HG02763 (cell line): ENCODE measurements around the gene FXR2.

Experiments
- ATAC-seq: cut with Tn5 transposase; IDR thresholded peaks from one replicate; pipeline ENCODE4 v1.9.1; 2021; ENCODE audit warnings: mild to moderate bottlenecking, moderate library complexity; ENCODE audit not compliant: unreplicated experiment

Gene FXR2

GRCh38 chr17:7573324-7574080, 41.2 kb downstream of the FXR2 start:
- ATAC-seq, result no peak

DNA sequence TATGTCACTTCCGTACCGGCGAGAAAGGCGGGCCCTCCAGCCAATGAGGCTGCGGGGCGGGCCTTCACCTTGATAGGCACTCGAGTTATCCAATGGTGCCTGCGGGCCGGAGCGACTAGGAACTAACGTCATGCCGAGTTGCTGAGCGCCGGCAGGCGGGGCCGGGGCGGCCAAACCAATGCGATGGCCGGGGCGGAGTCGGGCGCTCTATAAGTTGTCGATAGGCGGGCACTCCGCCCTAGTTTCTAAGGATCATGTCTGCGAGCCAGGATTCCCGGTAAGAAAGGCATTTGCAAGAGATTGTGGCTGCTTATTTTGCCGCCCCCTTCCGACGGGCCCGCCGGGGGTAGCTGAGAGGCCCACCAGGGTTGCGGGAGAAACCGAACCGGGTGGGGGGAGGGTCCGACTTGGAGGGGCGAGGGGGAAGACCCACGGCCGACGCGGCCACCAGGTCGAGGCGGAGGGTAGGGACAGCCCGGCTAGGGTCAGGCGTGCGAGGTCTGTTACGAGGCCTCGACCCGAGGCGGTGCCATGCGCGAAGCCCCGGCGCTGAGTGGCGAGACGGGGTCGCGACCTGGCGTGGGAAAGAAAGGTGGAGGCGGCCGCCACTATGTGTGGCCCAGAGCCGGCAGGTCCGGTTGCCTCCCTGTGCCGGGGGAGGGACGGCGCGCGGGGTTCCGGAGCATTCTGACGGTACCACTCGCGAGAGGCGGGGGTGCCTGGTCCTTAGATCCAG, 41.9 kb downstream of the FXR2 start:
- ATAC-seq, result peak; percentile 4

DNA sequence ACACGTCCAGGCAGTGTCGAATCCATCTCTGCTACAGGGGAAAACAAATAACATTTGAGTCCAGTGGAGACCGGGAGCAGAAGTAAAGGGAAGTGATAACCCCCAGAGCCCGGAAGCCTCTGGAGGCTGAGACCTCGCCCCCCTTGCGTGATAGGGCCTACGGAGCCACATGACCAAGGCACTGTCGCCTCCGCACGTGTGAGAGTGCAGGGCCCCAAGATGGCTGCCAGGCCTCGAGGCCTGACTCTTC, 42.4 kb downstream of the FXR2 start:
- ATAC-seq, result peak; percentile 90

DNA sequence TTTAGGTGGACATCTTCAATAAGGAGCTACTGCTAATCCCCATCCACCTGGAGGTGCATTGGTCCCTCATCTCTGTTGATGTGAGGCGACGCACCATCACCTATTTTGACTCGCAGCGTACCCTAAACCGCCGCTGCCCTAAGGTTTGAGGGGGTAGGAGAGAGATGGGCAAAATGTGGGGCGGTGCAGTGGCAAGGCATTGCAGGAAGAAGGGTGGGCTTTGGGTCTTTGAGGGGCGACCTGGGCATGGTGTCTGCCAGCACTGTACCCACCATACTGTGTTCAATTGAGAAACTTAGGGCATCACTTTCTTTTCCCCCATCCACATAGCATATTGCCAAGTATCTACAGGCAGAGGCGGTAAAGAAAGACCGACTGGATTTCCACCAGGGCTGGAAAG, 44.3 kb downstream of the FXR2 start:
- ATAC-seq, result no peak

- no peak for ATAC-seq
Observed at GRCh38 chr17:7569571-7569970, 45.1 kb downstream of the FXR2 start.

DNA sequence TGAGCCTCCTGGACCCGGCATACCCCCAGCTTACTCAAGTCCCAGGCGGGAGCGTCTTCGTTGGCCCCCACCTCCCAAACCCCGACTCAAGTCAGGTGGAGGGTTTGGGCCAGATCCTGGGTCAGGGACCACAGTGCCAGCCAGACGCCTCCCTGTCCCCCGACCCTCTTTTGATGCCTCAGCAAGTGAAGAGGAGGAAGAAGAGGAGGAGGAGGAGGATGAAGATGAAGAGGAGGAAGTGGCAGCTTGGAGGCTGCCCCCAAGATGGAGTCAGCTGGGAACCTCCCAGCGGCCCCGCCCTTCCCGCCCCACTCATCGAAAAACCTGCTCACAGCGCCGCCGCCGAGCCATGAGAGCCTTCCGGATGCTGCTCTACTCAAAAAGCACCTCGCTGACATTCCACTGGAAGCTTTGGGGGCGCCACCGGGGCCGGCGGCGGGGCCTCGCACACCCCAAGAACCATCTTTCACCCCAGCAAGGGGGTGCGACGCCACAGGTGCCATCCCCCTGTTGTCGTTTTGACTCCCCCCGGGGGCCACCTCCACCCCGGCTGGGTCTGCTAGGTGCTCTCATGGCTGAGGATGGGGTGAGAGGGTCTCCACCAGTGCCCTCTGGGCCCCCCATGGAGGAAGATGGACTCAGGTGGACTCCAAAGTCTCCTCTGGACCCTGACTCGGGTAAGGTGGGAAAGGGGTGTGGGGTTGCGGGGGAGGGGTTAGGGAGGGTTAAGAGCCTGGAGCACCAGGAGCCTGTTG, 51.4 kb downstream of the FXR2 start:
- ATAC-seq, result no peak

DNA sequence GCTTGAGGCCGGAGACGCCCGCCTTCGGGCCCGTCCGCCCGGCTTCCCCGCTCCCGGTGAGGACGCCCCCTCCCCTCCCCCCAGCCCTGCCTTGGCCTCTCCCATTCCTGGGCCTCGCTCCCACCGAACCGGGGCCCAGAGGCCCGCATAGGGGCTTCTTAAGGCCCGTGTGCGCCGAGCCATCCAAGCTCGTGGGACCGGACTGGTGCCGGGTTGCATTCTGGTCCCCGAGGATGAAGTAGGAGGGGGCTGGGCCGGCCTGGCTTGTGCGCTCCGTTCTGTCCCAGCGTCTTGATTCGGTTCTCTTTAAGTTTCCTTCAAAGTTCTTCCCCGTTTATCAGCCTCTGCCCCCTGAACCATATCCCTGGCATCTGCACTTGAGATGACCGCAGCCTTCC, 52.5 kb downstream of the FXR2 start:
- peak; percentile 7 for ATAC-seq

DNA sequence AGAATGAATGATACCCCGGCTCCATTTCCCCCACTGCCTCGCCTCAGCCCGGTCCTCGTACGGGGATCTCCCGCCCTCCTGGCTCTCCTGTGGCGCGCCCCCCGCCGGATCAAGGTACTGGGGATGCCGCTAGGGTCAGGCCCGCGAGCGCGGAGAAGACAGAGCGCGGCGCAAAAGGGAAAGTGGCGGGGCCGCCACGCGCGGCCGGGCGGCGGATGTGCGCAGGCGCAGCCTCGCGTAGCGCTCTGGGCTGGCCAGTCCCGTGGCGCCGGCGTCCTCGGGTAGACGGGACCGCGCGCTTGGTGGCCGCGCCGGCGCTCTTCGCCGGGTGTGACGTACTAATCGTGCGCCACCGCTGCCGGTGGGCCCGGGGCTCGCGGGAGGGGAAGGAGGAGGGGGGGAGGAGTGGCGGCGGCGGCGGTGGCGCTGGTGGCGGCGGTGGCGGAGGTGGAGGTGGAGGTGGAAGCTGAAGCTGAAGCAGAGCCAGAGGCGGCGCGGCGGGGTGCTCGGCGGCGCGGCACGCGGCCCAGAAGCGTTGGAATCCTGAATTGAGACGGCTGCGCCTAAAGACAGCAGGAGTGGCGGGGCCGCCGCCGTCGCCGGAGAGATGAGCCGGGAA, 53.0 kb downstream of the FXR2 start, which contains the start of gene SENP3:
Gene SENP3 (plus strand): TSS at position 331 of the 619 bp plus-strand sequence. CDS start 1,158 bp downstream, outside the sequence.
- ATAC-seq, result peak; percentile 73

GRCh38 chr17:7561028-7561575, 53.6 kb downstream of the FXR2 start:
- ATAC-seq, result peak; percentile 58

DNA sequence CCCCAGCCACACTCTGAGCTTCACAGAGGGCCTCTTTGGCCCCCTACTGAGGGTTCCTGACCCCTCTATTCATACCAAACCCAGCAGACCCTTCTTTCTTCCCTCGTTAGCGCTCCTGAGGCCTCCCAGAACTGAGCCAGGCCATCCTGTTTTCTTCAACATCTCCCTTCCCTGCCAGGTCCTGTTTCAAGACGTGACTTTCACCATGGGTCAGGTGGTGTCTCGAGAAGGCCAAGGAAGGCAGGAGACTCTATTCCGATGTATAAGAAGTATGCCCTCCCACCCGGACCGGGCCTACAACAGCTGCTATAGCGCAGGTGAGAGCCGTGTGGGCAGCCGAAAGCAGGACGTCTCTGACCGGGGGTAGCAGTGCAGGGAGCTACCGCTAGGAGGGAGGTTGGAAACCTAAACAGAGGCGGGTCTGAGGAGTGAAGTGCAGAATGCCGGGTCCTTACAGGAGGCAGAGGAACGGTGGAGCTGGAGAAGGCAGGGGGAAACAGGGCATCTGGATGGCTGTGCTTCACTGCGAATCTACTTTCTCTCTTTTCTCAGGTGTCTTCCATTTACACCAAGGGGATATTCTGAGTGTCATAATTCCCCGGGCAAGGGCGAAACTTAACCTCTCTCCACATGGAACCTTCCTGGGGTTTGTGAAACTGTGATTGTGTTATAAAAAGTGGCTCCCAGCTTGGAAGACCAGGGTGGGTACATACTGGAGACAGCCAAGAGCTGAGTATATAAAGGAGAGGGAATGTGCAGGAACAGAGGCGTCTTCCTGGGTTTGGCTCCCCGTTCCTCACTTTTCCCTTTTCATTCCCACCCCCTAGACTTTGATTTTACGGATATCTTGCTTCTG, 54.3 kb downstream of the FXR2 start:
- no peak for ATAC-seq

GRCh38 chr17:7559320-7560171, 55.2 kb downstream of the FXR2 start:
- no peak for ATAC-seq

DNA sequence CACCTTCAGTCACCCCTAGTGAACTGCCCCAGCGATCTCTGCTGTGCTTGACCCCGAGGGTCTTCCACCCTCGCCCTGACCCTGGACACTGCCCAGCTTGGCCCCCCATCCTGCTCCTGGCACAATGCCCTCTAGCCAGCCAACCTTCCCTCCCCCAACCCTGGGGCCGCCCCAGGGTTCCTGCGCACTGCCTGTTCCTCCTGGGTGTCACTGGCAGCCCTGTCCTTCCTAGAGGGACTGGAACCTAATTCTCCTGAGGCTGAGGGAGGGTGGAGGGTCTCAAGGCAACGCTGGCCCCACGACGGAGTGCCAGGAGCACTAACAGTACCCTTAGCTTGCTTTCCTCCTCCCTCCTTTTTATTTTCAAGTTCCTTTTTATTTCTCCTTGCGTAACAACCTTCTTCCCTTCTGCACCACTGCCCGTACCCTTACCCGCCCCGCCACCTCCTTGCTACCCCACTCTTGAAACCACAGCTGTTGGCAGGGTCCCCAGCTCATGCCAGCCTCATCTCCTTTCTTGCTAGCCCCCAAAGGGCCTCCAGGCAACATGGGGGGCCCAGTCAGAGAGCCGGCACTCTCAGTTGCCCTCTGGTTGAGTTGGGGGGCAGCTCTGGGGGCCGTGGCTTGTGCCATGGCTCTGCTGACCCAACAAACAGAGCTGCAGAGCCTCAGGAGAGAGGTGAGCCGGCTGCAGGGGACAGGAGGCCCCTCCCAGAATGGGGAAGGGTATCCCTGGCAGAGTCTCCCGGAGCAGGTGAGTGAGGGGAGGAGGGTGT, 56.0 kb downstream of the FXR2 start, which contains the start of gene TNFSF13:
Gene TNFSF13 (plus strand): TSS at position 207 of the 776 bp plus-strand sequence. CDS start 290 bp downstream, at position 497.
- ATAC-seq, result no peak

DNA sequence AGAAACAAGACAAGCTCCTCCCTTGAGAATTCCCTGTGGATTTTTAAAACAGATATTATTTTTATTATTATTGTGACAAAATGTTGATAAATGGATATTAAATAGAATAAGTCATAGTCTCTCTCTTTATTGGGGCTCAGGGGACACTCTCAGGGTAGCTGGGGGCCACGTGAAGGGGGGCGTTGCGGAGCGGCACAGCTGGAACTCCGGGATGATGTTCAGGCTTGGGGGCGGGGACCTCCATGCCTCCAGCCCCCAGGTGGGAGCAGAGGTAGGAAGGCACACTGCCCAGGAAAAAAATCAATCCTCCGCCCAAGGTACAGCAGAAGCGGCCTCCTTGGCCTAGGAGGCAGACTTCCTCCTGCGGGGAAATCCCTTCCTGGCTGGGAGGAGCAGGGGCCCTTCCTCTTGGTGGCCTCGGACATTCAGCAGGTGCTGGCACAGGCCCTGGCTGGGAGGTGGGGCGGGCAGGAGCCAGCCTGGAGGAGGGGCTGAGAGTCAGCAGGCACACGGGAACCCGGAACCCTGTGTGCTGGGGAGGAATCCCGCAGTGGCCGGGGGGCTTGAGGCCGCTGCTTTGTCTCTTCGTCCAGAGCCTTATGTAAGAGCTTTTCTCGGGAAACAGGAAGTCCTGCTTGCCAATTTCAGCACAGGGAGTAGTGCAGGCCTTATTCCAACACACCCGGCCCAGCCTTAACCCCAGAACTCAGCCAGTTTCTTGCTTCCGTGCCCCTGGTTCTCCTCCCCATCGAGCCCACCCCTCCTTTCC, 56.7 kb downstream of the FXR2 start:
- no peak for ATAC-seq

- no peak for ATAC-seq
Observed at GRCh38 chr17:7557147-7557764, 57.4 kb downstream of the FXR2 start.

GRCh38 chr17:7556627-7557026, 58.1 kb downstream of the FXR2 start:
- no peak for ATAC-seq

DNA sequence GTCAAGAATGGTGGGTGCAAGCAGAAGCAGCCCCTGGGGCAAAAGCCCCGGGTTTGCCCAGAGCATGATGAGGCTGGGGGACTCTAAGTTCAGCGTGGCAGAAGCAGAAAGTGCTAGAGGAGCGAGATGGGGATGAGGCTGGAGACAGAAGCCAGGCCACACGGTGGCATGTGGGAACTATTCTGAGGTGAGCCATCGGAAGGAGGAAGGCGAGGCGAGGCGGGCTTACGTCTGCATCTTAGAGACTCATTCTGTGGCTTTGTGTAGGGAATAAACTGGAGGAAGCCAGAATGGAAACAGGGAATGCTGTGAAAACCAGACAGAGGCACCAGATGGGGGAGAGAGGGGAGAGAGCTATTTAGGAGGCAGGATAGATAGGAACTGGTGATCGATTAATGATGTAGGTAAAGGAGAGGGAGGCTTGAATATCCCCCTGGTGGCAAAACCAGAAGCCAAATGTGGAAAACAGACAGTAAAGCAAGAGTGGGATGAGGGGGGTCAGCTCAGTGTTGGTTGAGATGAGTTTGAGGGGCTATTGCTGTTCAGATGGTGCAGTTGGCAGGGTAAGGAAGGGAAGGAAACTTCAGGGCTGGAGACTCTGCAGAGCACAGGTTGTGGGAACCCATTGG, 59.3 kb downstream of the FXR2 start:
- no peak for ATAC-seq

DNA sequence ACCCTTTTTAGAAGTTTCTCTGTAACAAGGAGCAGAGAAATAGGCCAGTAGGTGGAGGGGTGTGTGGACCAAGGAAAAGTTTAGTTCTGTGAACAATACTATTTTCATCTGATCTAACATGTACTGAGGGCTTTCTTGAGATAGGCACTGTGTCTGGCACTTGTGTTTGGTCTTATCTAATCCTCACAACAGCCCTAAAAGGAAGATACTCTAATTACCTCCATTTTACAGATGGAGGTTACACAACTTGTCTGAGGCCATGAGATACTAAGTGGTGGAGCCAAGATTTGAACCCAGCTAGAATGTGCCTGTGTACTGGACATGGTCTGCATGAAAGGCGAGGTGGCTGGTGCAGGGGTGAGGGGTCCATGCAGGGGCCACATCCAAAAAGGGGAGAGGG, 61.3 kb downstream of the FXR2 start:
- ATAC-seq, result no peak
